HTR-8/SVneo (cell line): Measurements from ENCODE around the gene HS6ST3.

Experiments
- DNase-seq: peaks from one replicate; pipeline ENCODE4 v3.0.0; 2011; ENCODE audit warnings: low spot score, mixed read lengths; ENCODE audit not compliant: insufficient read length
- FAIRE-seq: peaks from 2 replicates; lab custom pipeline; 2011; peaks lifted over from hg19 to GRCh38; lab: Jason Lieb, UNC

The HS6ST3 gene

DNA sequence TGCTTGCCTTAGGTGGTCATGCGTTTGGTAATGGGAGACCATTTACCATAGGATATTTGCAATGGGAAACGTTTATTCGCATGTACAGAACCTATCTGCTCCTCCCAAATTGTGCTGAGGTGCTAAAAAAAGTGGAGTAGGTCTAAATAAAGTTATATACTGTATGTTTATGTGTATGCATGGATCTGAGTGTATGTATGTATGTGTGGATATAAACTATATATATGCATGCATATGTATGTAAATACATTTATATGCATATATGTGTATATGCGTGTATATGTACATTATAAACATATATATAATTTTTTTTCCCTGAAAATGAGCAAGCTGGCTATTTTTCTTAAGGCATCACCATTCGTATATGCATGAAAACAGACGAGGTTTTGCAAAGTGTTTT lies 95.9 kb downstream of the HS6ST3 start:
- DNase-seq (no peak), FAIRE-seq (no peak)

DNA sequence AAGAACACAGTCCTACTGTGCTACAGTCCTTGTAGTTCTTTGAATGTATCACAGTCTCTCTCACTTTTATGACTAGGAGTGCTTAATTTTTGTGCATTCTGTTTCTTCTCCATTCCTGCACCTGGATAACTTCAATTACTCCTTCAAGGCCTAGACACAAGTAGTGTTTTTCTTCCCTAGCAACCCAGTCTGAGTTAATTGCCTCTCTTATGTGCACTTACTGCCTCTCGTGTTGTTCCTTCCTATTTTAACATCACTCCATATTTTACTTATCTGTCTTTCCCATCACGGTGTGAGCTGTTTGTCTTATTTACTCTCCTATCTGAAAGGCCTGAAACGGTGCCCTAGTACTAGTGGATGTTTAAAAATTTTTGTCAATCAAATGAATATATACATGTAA lies 101.5 kb downstream of the HS6ST3 start:
- FAIRE-seq = no peak
- DNase-seq = no peak

DNA sequence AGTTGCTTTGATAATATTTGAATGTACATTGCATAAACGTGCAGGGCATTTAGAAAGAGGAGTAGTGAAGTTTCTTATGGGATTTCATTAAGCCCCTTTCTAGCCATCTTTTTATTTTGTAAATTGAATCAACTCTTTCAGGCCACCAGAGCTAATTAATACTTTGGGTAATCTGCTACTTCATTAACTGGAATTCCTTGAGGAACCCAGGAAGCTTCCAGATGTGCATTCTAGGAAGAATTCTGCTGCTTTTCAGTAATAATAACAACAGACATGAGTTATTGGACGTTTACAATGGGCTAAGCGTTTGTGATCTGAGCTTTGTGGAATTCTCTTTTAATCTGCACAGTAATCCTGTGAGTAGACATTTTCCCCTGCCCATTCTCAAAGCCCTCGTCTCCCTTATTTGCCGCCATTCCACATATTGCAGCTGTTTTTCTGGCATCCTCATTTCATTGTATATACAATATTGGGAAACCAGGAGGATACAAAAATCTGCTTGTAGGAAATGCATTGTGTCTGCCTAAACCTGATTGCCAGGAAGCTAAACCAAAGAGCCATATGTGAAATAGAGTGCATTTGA lies 103.9 kb downstream of the HS6ST3 start:
- DNase-seq (no peak), FAIRE-seq (no peak)

DNA sequence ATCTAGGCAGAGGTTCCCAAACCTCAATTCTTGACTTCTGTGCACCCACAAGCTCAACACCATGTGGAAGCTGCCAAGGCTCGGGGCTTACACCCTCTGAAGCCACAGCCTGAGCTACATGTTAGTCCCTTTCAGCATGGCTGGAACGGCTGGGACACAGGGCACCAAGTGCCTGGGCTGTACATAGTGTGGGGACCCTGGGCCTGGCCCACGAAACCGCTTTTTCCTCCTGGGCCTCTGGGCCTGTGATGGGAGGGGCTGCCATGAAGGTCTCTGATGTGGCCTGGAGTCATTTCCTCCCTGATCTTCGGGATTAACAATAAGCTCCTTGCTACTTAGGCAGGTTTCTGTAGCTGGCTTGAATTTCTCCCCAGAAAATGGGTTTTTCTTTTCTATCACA lies 108.1 kb downstream of the HS6ST3 start:
- no peak for FAIRE-seq
- DNase-seq = no peak

DNA sequence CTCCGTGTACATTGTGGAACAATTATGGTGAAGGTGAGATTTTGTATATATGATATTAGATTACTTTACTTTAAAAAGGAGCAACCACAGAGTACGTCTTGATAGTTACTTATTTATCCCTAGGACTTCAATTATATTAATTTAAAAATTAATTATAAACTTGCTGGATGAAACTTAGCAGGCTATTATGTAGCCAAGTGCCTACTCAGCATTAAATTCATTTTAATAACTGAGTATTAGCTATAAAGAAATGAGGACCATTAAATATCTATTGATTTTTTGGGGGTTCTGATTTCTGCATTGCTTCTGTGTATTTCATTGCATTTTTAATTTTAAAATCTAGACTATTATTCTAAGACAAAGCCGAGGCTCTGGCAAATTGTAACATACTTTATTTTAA lies 109.4 kb downstream of the HS6ST3 start:
- DNase-seq = no peak

DNA sequence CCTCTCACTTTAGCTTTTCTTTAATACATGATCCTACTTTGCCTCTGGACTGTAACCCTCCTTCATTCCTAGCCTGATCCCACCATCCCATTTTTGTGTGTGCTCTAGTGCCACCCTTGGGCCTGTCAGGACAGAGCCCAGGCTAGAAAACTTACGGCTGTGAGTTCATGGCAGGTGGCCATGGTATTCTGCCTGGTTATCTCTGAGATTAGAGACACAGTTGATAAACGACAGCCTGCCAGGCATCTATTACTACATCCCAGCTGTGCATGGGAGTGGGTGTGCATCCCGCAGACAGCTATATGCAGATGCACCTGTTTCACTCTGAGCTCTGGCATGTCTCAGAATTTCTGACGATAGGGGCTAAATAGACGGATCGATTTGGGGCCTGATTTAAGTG lies 110.9 kb downstream of the HS6ST3 start:
- FAIRE-seq = no peak
- DNase-seq = no peak

More for the DNA sequence above, 109.4 kb downstream of the HS6ST3 start:
- no peak for FAIRE-seq

DNA sequence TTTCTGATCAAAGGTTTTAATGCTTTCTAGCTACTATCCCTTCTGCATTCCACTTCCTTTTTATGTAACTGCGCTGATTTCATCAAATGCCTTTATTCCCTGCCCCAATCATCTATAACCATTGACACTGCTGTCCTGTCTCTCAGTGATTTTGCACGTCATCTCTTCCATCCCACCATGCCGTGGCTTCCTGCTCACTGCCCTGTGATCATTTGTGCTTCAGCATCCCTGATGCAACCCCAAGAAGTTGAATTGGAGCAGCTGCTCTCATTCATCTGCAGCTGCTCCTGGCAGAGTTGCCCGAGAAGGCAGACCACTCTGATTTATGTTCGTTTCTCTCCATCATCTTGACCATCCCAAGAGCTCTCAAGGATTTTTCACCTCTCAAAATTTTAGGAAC lies 112.4 kb downstream of the HS6ST3 start:
- FAIRE-seq = no peak

DNA sequence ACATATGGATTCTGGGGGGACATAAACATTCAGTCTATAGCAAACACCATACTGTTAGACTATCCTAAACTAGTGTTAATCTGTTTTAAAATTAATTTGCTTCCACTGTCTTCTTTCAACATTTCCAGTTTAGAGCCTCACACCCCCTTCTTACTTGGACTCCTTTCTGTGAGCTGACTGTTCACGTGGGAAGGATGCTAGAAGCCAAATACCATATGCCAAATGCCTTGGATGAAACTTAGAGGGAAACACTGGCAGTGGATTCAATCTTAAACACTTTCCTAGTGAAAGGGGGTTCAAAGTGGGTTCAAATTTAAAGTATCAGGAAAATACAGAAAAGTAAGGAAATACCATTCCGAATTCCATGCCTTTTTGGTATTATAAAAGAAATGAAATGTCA lies 113.6 kb downstream of the HS6ST3 start:
- FAIRE-seq = no peak
- no peak for DNase-seq

More for the DNA sequence above, 112.4 kb downstream of the HS6ST3 start:
- no peak for DNase-seq

DNA sequence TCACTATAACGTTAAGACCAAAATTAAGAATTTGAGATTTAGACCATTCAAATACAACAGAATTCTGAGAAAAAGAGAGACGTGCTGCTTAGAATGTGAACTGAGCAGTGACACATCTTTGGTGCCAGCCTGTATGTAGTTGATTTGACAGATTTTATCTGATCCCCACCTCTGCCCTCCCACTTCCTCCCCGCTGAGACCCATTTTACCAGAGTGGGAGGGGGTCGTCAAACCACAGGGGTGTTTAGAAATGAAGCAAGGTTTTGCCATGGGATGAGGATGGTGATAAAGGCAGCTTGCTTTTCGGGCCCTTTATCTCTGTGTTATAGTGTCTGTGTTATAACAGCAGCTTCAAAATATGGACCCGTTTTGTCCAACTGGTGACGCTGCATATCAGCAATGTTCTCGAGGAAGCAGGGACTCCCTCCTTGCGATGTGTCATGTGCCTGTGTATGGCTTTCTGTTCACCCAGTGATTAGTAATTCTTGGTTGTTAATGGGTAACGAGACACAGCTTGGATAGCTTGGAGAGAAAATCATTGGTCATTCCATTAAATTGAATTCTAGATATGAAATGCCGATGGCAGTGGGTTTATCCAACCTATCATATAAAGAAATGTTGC lies 125.0 kb downstream of the HS6ST3 start:
- DNase-seq = no peak
- FAIRE-seq = no peak

DNA sequence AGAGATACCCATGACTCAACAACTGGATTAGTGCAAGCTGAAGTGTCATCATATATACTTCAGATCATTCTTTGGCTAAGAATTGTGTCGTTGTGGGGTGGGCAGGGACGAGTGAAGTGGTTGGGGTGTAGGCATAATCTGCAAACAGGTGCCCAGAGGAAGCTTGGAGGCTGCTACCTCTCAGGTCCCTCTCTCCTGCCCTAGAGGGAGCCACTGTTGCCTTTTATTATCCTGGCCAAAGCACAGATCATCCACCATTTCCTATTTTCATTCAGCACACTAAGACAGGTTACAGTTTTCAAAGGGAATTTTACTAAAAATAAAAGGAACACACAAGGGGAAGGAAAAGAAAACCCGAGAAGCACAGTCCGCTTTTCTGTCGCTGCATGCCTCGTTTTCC lies 126.6 kb downstream of the HS6ST3 start:
- no peak for DNase-seq

DNA sequence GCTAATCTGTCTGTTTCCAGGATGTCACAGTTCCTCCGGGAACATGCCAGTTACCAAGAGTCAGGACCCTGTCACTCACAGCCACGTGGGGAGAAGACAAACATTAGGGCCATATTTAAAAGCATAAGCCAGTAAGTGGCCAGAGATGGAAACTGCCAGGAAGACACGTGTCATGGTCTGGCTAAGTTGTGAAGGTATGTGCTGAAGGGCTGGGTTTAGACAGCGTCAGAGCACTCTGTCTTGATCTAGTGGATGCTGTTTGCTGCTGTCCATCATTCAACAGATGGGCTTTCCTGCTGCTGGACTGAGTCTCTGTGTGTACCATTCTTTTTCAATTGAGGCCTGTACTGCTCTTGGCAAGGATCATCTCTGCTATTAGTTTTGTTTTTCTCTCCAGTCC lies 128.6 kb downstream of the HS6ST3 start:
- DNase-seq (no peak), FAIRE-seq (no peak)

More for the DNA sequence above, 126.6 kb downstream of the HS6ST3 start:
- FAIRE-seq = no peak

DNA sequence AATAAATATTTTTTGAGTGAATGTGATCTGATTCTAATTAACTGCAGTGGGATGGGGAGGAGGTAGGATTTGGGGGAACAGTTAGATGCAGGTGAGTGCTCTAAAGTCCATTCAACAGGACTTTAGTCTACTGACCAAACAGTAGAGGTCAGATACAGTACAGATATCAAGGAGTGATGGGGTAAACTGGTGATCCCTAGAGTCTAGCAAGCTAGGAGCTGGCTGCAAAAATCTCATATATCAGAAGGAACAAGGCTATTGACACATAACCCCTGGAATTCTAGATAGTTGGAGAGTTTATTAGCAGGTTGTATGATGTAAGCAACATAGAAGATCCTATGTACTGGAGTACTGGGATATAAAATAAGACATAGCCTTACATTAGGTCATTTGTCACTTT lies 131.6 kb downstream of the HS6ST3 start:
- FAIRE-seq (no peak), DNase-seq (no peak)

DNA sequence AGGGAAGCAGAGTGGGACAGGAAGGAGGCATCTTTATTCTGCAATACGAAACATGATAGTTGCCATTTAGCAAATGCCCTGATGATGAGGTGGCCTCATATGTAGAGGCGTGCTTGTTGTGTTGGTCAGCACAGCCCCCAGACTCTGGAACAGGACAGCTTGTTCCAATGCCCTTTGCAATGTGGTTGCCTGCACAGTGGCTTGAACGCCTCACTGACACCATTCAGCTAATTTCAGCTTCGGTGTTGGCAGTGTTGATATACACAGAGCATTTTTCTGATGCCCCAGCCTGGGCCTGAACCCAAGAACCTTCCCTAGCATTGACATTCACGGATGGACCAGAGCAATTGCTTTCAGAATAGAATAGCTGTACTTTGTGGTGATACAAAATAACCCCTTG lies 133.3 kb downstream of the HS6ST3 start:
- FAIRE-seq = no peak
- DNase-seq = no peak

DNA sequence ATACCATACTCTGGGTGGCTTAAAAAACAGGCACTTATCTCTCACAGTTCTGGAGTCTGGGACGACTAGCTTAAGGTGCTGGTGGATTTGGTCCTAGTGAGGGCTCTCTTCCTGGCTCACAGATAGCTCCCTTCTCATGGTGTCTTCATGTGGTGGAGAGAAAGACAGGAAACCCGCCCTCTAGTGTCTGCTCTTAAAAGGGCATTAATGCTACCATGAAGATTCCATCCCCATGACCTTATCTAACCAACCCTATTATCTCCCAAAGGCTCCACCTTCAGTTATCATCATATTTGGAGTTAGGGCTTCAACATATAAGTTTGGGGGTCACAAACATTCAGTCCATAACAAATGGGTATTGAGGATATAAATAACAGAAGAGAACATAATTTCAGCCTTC lies 139.4 kb downstream of the HS6ST3 start:
- no peak for DNase-seq
- no peak for FAIRE-seq

DNA sequence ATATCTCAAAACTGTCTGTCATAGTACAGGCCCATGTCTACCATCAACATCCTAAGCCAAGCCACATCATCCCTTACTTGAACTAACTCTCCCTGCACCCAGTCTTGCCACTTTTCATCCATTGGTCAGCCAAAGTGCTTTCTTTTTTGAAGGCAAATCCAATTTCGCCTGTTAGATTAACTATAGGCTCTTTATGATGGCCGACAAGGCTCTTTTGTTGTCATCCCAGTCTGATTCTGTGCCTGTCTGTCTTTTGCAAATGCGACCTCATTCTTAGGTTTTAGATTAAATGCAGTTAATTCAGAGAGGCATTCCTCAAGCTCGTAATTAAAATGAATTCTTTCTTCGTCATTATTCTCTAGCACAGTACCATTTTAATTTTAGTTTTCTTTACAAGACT lies 148.3 kb downstream of the HS6ST3 start:
- no peak for FAIRE-seq
- DNase-seq = no peak

DNA sequence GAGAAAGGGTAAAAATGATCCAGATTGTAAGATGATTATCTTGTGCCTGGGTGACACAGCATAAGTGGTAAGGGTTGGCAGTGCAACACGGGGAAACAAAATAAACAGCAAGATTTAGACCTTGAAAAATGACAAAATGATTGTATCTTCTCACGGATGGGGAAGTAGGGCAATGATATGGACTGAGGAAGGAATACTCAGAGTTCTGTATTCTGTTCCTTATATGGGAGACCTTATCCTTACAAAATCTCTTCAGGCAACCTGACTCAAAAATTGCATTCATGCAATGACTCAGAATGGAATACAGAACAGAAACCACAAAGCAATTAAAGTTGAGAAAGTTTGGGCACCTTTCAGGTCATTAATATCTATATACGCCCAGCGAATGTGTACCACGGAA lies 149.0 kb downstream of the HS6ST3 start:
- FAIRE-seq (no peak), DNase-seq (no peak)

DNA sequence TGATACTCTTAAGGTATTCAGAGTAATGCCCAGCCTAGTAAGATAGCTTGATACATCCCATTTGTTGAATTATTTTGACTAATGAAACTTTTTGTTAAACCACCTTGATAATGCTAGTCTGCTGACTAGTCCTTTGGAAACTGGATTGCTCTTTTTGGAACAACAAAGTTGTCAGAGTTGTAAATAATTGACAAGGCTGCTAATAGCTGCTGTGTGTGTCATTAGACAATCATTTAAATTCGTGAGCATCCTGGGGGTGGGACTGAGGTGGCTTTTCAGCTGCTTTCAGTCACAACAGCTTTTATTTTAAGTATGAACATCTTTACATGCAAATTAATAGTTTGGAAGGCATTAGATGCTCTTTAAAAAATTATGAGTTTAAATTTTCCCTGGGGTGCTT lies 153.5 kb downstream of the HS6ST3 start:
- DNase-seq (no peak), FAIRE-seq (no peak)

DNA sequence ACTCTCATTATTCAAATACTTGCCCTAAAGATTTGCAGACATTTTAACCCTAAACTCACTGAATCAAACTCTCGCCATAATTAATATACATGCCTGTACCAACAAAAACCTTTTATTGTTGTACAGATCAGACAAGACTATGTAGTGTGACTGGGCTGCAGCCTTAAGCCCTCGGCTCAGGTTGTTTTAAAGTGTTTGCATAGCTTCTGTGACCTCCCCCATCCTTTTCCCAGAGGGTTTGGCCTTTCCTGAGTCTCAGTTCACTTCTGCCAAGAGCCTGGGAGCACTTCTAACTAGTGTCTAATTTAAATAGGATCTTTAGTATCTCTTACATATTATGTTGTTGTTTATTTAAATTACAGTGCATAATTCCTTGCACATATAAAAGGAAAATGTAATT lies 158.2 kb downstream of the HS6ST3 start:
- FAIRE-seq (no peak), DNase-seq (no peak)

DNA sequence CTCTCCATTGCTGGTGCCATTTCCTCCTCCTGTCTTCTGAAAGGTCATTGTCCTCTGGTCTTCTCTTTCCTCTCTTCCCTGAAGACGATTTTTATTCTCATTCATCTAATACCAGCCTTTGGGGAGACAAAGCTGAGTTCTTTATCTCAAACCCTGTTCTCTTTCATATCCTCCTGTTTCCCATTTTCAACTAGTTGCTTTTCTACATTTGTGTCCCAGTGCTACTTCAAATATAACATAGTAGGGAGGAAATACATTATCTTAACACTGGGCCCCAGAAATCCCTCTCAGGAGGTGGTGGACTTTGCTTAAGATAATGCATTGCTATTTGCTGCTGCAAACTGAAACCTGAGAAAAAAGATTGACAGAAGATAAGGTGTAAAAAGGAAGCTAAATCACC lies 159.1 kb downstream of the HS6ST3 start:
- DNase-seq = no peak
- no peak for FAIRE-seq

DNA sequence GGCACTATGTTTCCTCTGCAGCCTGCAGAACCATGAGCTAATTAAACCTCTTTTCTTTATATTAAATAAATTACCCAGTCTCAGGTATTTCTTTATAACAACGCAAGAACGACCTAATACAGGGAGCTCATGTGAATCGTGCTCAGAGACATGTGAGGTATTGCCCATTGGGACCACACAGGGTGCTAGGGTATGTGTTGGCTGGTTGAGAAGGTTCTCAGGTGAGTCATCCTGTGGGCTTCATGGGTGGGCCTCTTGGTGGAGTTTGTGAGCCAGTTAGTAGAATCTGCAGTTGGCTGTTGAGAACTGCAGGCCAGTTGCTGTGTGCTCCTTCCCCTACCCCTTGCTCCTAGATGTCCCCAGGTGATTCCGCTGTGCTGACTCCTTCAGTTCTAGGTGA lies 163.0 kb downstream of the HS6ST3 start:
- no peak for FAIRE-seq
- DNase-seq = no peak

DNA sequence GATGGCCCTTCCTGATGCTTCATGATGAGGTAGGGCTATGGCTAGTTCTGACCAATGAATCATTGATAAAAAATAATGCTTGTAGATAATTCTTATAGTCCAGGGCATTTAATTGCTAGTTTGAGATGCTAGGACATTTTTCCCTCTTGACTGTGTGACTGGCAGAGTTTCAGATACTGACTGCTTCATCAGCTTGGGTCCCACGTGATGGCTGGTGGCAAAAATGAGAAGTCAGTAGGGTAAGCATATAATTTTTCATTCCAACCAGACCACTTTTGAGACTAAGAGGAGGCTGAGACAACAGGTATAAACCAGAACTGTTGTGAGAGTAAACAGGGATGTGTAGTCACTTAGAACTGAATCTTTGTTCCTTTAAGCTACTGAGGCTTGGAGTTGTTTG lies 183.3 kb downstream of the HS6ST3 start:
- no peak for FAIRE-seq
- no peak for DNase-seq

DNA sequence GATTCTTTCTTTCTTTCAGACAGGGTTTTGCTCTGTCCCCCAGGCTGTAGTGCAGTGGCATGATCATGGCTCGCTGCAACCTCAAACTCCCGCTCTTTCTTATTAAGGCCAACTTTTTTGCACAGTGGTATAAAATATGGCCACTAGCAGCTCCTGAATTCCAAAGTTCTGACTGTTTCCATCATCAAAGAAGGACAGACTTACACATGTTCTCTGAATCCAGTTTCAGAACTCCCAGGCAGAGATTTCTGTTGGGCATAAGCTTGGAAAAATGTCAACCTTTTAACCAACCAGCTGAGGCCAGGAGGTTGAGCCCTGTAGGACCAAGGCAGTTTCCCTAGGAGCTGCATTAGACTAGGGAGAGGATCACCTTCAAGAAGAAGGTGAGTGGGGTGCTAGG lies 184.1 kb downstream of the HS6ST3 start:
- FAIRE-seq (no peak), DNase-seq (no peak)
